ENCODE measurements around the gene HDHD5.

HDHD5 gene

GRCh38 chr22:17120281-17120680 lies 38.8 kb downstream of the HDHD5 start:
- DNase-seq (ENCODE audit: low read depth in 2 of 2): peak; percentile 34 to 54

GRCh38 chr22:17119481-17120202 lies 39.4 kb downstream of the HDHD5 start:
- no peak for DNase-seq (ENCODE audit: low read depth in 2 of 2)

- DNase-seq (ENCODE audit: low read depth in 2 of 2): no peak
These were observed 40.7 kb downstream of the HDHD5 start for GRCh38 chr22:17118342-17118741.

GRCh38 chr22:17117890-17118289 lies 41.2 kb downstream of the HDHD5 start:
- DNase-seq (ENCODE audit: low read depth in 2 of 2): no peak

- no peak for DNase-seq (ENCODE audit: low read depth in 2 of 2)
These were observed 41.7 kb downstream of the HDHD5 start for GRCh38 chr22:17117400-17117799.

GRCh38 chr22:17116572-17117330 lies 42.3 kb downstream of the HDHD5 start:
- DNase-seq (ENCODE audit: low read depth in 2 of 2): no peak

- DNase-seq (ENCODE audit: low read depth in 2 of 2): no peak
These were observed 43.0 kb downstream of the HDHD5 start for GRCh38 chr22:17115945-17116565.

- no peak for DNase-seq (ENCODE audit: low read depth in 2 of 2)
These were observed 43.8 kb downstream of the HDHD5 start for GRCh38 chr22:17115236-17115635.

GRCh38 chr22:17114898-17115235 lies 44.2 kb downstream of the HDHD5 start:
- DNase-seq (ENCODE audit: low read depth in 2 of 2): no peak

GRCh38 chr22:17114173-17114897 lies 44.7 kb downstream of the HDHD5 start:
- no peak for DNase-seq (ENCODE audit: low read depth in 2 of 2)

GRCh38 chr22:17113600-17113999 lies 45.5 kb downstream of the HDHD5 start:
- no peak for DNase-seq (ENCODE audit: low read depth in 2 of 2)

GRCh38 chr22:17112491-17113042 lies 46.5 kb downstream of the HDHD5 start:
- DNase-seq (ENCODE audit: low read depth in 2 of 2): no peak

- DNase-seq (ENCODE audit: low read depth in 2 of 2): no peak
These were observed 48.1 kb downstream of the HDHD5 start for GRCh38 chr22:17110791-17111550.

GRCh38 chr22:17109976-17110375 lies 49.1 kb downstream of the HDHD5 start:
- no peak for DNase-seq (ENCODE audit: low read depth in 2 of 2)

GRCh38 chr22:17109113-17109865 lies 49.8 kb downstream of the HDHD5 start:
- DNase-seq (ENCODE audit: low read depth in 2 of 2): no peak

GRCh38 chr22:17108256-17109112 lies 50.6 kb downstream of the HDHD5 start:
- DNase-seq (ENCODE audit: low read depth in 2 of 2): no peak

GRCh38 chr22:17107547-17107810 lies 51.6 kb downstream of the HDHD5 start:
- DNase-seq (ENCODE audit: low read depth in 2 of 2): no peak

- DNase-seq (ENCODE audit: low read depth in 2 of 2): no peak
These were observed 52.1 kb downstream of the HDHD5 start for GRCh38 chr22:17106785-17107546.

- DNase-seq (ENCODE audit: low read depth in 2 of 2): no peak
These were observed 52.8 kb downstream of the HDHD5 start for GRCh38 chr22:17106161-17106784.
